ENCODE measurements around the gene GALNT4. TPM values are rescaled to one million over a fixed set of nuclear protein-coding genes. Genes with fewer than 3 reads are reported as not detected.

The GALNT4 gene
- total RNA-seq, 4 donors from 2014 or later: 4.6 to 8.3 (median 6.9) TPM

GRCh38 chr12:89504560-89505346, 19.8 kb downstream of the GALNT4 start:
- TF ChIP-seq CTCF (IDR thresholded peaks at IDR 0.05; ENCODE audit: low read depth): no peak

GRCh38 chr12:89501793-89502192, 22.8 kb downstream of the GALNT4 start:
- TF ChIP-seq CTCF (IDR thresholded peaks at IDR 0.05; ENCODE audit: low read depth): no peak

- no peak for TF ChIP-seq CTCF (IDR thresholded peaks at IDR 0.05; ENCODE audit: low read depth)
Measured at GRCh38 chr12:89499857-89500256, 24.7 kb downstream of the GALNT4 start.

GRCh38 chr12:89497467-89497866, 27.1 kb downstream of the GALNT4 start:
- no peak for TF ChIP-seq CTCF (IDR thresholded peaks at IDR 0.05; ENCODE audit: low read depth)

GRCh38 chr12:89497005-89497404, 27.6 kb downstream of the GALNT4 start:
- no peak for TF ChIP-seq CTCF (IDR thresholded peaks at IDR 0.05; ENCODE audit: low read depth)

- no peak for TF ChIP-seq CTCF (IDR thresholded peaks at IDR 0.05; ENCODE audit: low read depth)
Measured at GRCh38 chr12:89494411-89495231, 30.0 kb downstream of the GALNT4 start.

GRCh38 chr12:89493670-89494302, 30.8 kb downstream of the GALNT4 start:
- no peak for TF ChIP-seq CTCF (IDR thresholded peaks at IDR 0.05; ENCODE audit: low read depth)
